T-cell (primary cell): ENCODE results near the gene ZFAND3. TPM values are rescaled to one million over a fixed set of nuclear protein-coding genes. Genes with fewer than 3 reads are reported as not detected.

Experiments used
- ATAC-seq, 4 experiments: fragments of 200-7000 bp in 3 of 4; fragments of 150-1000 bp in 1 of 4; cut with Tn5 transposase; replicated peaks in 1 of 4; 1 replicate in 3 of 4; 2 replicates in 1 of 4; pipeline ENCODE4 v1.10.0; 2021; ENCODE audit warnings: moderate library complexity in 3 of 4, mild to moderate bottlenecking in 2 of 4, moderate number of reproducible peaks in 1 of 4
- CTCF ChIA-PET, 2 donors: fragments of 300-600 bp; sonication (Branson Sonifier 250); formaldehyde crosslinking; loops; one replicate each; lab custom pipeline; 2022; ENCODE audit warnings: antibody characterized with exemption in 2 of 2; lab: Charles Lee
- POLR2A ChIA-PET, 2 donors: fragments of 300-600 bp; sonication (Branson Sonifier 250); formaldehyde crosslinking; loops; one replicate each; lab custom pipeline; 2022; ENCODE audit warnings: antibody characterized with exemption in 2 of 2; lab: Charles Lee
- DNase-seq, 35 experiments: peaks; one replicate each; pipeline versions ENCODE4 v3.0.0 to v3.0.0-alpha.2; 2013 to 2023
- H3K27ac ChIP-seq: one replicate; pipeline ENCODE4 v1.5.1; 2013; ENCODE audit warnings: low read length
- H3K27me3 ChIP-seq, 2 experiments: replicated peaks in 1 of 2; 1 replicate in 1 of 2; 2 replicates in 1 of 2; pipeline versions ENCODE4 v1.6.1 to v1.7.0; 2013; ENCODE audit warnings: low read length in 1 of 2, mixed read lengths in 1 of 2; ENCODE audit not compliant: control insufficient read depth in 2 of 2, insufficient read depth in 2 of 2; ENCODE audit errors: extremely low read depth in 1 of 2
- H3K36me3 ChIP-seq, 2 donors: 1 replicate in 1 of 2; 2 replicates in 1 of 2; pipeline versions ENCODE4 v1.6.1 to v1.7.0; 2013; ENCODE audit warnings: low read length in 1 of 2; ENCODE audit not compliant: control insufficient read depth in 2 of 2, insufficient read depth in 1 of 2; ENCODE audit errors: extremely low read depth in 1 of 2
- H3K4me1 ChIP-seq, 2 experiments: 1 replicate in 1 of 2; 2 replicates in 1 of 2; pipeline versions ENCODE4 v1.6.1 to v1.7.0; 2013; ENCODE audit warnings: low read length in 2 of 2, mixed read lengths in 1 of 2; ENCODE audit not compliant: insufficient read depth in 2 of 2, control insufficient read depth in 1 of 2; ENCODE audit errors: extremely low read depth in 1 of 2
- H3K4me3 ChIP-seq, 2 donors: 1 replicate in 1 of 2; 2 replicates in 1 of 2; pipeline versions ENCODE4 v1.5.1 to v1.7.0; 2013; ENCODE audit warnings: mild to moderate bottlenecking in 2 of 2, low read length in 1 of 2, moderate library complexity in 1 of 2; ENCODE audit not compliant: control insufficient read depth in 1 of 2; ENCODE audit errors: extremely low read depth in 1 of 2
- H3K9me3 ChIP-seq: 2 replicates; pipeline ENCODE4 v1.7.0; 2013
- H3K27ac Mint-ChIP-seq, 2 donors: one replicate each; pipeline ENCODE4 v1.8.0; 2020 to 2021; ENCODE audit warnings: mild to moderate bottlenecking in 2 of 2, mixed read lengths in 2 of 2
- H3K27me3 Mint-ChIP-seq, 2 donors: one replicate each; pipeline ENCODE4 v1.8.0; 2021 to 2022; ENCODE audit warnings: mixed read lengths in 2 of 2
- H3K36me3 Mint-ChIP-seq: one replicate; pipeline ENCODE4 v1.8.0; 2021; ENCODE audit warnings: mixed read lengths
- H3K4me1 Mint-ChIP-seq, 3 donors: one replicate each; pipeline ENCODE4 v1.8.0; 2020 to 2022; ENCODE audit warnings: mixed read lengths in 3 of 3, mild to moderate bottlenecking in 1 of 3
- H3K4me3 Mint-ChIP-seq, 3 donors: one replicate each; pipeline ENCODE4 v1.8.0; 2020 to 2022; ENCODE audit warnings: mild to moderate bottlenecking in 3 of 3, mixed read lengths in 3 of 3, moderate library complexity in 3 of 3
- H3K9me3 Mint-ChIP-seq, 3 donors: one replicate each; pipeline ENCODE4 v1.8.0; 2020 to 2022; ENCODE audit warnings: mixed read lengths in 3 of 3
- WGBS: methylation state at CpG from one replicate; pipeline ENCODE4 v1.1.5; 2013; ENCODE audit warnings: missing lambda C conversion rate; ENCODE audit not compliant: insufficient coverage; 5-methylcytosine and 5-hydroxymethylcytosine counted together
- total RNA-seq, 35 experiments: library from RNA in 6 of 35; stranded (reverse) in 6 of 35; fragments of 120-200 nt in 1 of 35; gene quantifications; one replicate each; pipeline versions ENCODE4 v1.2.1 to v1.2.4 and lab custom pipeline; 2013 to 2026

The ZFAND3 gene
- total RNA-seq, 5 donors from 2014 or later (not counting 1 experiment from before 2014, with no cell fraction given) = 35.6 to 59.3 (median 36.4) TPM

DNA sequence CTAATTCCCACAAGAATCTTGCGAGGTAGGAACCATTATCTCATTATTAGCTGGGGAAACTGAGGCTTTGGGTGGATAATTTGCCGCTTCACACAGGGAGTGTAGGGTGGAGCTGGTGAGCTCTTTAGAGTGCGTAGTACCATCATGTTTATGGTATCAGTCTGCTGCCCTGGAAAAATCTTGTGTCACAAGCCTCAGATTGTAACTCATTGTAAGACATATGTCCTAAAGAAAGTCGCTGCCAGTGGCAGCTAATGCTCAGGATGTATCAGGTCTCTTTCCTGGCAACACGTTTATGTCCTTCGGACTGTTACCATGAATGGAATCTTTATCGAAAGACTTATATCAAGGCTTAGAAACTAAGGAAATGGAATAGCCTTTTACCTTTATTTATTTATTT, 1.9 kb downstream of the ZFAND3 start:
- ATAC-seq (no peak), DNase-seq (no peak)
- Mint-ChIP-seq H3K27me3 (no peaks in the 10 kb centered on the region), H3K27ac (peak overlapping the region in 1 of 2 donors; percentile 50), H3K4me3 (peak overlapping the region; percentile 86 to 94 (median 94)), H3K9me3 (no peaks in the 10 kb centered on the region), H3K4me1 (peaks cover 76 to 83% (median 79%) of the 10 kb centered on the region in 3 donors), H3K36me3 (peaks cover 5% of the 10 kb centered on the region)
- Histone ChIP-seq H3K36me3 (no peaks in the 10 kb centered on the region), H3K4me1 (peaks cover 24 to 37% of the 10 kb centered on the region in 2 experiments), H3K4me3 (no peak overlapping the region), H3K9me3 (no peaks in the 10 kb centered on the region), H3K27me3 (no peaks in the 10 kb centered on the region), H3K27ac (no peak overlapping the region)
- CTCF ChIA-PET = interaction anchor here in 1 of 2 donors (1.4 kb wide), 1 partner anchor 30 kb away, joined by 5 read pairs; no protein-coding TSS in a partner anchor
- WGBS = 91% methylated on average over 3 of the region's 7 CpGs
- POLR2A ChIA-PET = no interaction called here

DNA sequence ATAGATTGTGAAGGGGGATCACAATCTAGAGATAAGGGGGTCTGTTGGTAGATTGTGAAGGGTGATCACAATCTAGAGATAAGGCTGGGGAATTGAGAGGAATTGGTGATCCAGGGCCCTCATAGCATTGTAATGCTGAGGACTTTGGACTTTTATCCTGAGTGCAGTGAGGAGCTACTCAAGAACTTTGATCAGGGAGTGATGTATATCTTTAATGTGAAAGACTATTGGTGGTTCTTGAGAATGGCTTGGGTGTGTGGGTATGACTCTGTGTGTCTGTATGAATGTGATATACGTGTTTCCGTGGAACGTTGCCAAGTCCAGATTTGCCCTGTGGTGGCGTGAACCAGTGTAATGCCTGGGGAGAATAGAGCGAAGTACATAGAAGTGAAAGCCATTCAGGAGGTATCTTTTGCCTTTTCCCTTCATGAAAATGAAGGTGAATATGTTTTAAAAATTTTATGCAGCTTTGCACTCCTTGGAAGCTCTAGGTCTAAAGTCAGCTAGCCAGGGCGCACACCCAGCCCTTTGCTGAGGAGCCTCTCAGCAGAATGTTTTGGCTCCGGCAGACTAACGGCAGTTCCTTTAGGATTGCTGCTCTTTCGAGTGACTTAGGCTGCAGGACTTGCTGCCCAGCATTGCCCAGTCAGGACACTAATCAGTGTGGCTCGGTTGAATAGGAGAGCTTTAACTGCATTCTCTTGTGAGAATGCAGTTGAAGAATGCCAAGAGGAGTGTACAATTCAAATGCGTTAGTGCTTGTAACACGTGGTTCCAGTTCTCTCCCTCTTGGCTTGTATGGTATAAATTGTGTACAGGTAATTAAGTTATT, 3.5 kb downstream of the ZFAND3 start:
- 71% methylated on average over 7 of the region's 12 CpGs for WGBS
- Histone ChIP-seq H3K36me3 (no peaks in the 10 kb centered on the region), H3K27me3 (no peaks in the 10 kb centered on the region), H3K27ac (no peak overlapping the region), H3K9me3 (no peaks in the 10 kb centered on the region), H3K4me1 (peaks cover 35 to 36% of the 10 kb centered on the region in 2 experiments), H3K4me3 (no peak overlapping the region)
- POLR2A ChIA-PET = interaction anchor here (0.5 to 0.6 kb wide), 3 partner anchors 15 to 156 kb away, joined by 3 to 4 read pairs (median 4); no protein-coding TSS in a partner anchor
- H3K9me3 Mint-ChIP-seq = no peaks in the 10 kb centered on the region
- CTCF ChIA-PET = interaction anchor here in 1 of 2 donors (0.5 to 0.8 kb wide), 2 partner anchors 894 to 1330 kb away, joined by 3 read pairs; no protein-coding TSS in a partner anchor
- peaks cover 80 to 82% (median 80%) of the 10 kb centered on the region in 3 donors for H3K4me1 Mint-ChIP-seq
- peak in 14 of 35 experiments; percentile 2 to 50 (median 12) for DNase-seq
- H3K4me3 Mint-ChIP-seq = peak overlapping the region in 2 of 3 donors; percentile 10 to 94
- no peak for ATAC-seq
- H3K27ac Mint-ChIP-seq = peak overlapping the region; percentile 12 to 27
- peaks cover 5% of the 10 kb centered on the region for H3K36me3 Mint-ChIP-seq
- H3K27me3 Mint-ChIP-seq = no peaks in the 10 kb centered on the region

DNA sequence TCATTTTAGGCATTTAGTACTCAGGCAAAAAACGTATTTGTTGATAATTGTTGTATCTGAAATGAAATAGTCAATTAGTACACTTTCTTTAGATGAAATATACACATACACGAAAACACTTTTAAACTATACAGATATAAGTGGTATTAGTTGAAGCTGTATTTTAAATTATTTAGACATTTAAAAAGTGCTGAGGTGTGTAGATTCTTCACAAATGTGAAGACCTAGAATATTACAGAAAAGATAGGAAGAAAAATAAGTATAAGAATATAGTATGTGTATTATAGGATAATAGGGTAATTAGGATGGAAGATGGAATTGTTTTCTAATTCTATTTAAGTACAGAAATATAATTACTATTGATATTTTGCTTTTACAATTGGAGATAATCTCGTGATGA, 4.6 kb downstream of the ZFAND3 start:
- Mint-ChIP-seq H3K27ac (no peak overlapping the region), H3K27me3 (no peaks in the 10 kb centered on the region), H3K4me1 (peaks cover 79 to 83% (median 81%) of the 10 kb centered on the region in 3 donors), H3K4me3 (no peak overlapping the region), H3K36me3 (peaks cover 5% of the 10 kb centered on the region), H3K9me3 (no peaks in the 10 kb centered on the region)
- WGBS = no CpG with 5 or more reads among the region's 3 CpGs
- Histone ChIP-seq H3K36me3 (no peaks in the 10 kb centered on the region), H3K27ac (no peak overlapping the region), H3K4me3 (no peak overlapping the region), H3K9me3 (no peaks in the 10 kb centered on the region), H3K27me3 (no peaks in the 10 kb centered on the region), H3K4me1 (peaks cover 31 to 32% of the 10 kb centered on the region in 2 experiments)
- ATAC-seq = no peak
- no peak for DNase-seq
- CTCF ChIA-PET = interaction anchor here in 1 of 2 donors (0.8 kb wide), 1 partner anchor 1332 kb away, joined by 3 read pairs; no protein-coding TSS in a partner anchor
- POLR2A ChIA-PET = no interaction called here

DNA sequence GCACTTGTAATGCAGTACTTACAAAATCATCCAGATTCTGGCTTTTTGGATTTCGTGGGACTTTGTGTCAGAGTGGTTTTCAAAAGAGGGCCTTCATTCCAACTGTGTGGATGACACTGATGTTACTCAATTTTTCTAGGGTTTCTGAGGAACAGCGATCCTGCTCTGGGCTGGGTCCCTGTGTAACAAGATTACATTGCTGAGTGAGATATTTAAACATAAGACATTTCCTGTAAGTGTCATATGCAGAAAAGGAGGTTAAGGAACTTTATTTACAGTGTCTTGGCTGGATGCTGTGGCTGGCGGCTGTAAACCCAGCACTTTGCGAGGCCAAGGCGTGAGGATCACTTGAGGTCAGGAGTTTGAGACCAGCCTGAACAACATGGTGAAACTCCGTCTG, 6.7 kb downstream of the ZFAND3 start:
- POLR2A ChIA-PET = interaction anchor here in 1 of 2 donors (0.5 to 2.5 kb wide), 4 partner anchors 8 to 1902 kb away, joined by 3 to 10 read pairs (median 4); partner anchors contain the start of gene ZFAND3
- CTCF ChIA-PET = interaction anchor here in 1 of 2 donors (1.2 kb wide), 1 partner anchor 8 kb away, joined by 3 read pairs; no protein-coding TSS in a partner anchor
- Histone ChIP-seq H3K4me1 (peaks cover 26 to 33% of the 10 kb centered on the region in 2 experiments), H3K9me3 (no peaks in the 10 kb centered on the region), H3K27ac (no peak overlapping the region), H3K27me3 (no peaks in the 10 kb centered on the region), H3K36me3 (peaks cover 0 to 3% of the 10 kb centered on the region in 2 donors), H3K4me3 (no peak overlapping the region)
- no peak for DNase-seq
- ATAC-seq = no peak
- Mint-ChIP-seq H3K36me3 (peaks cover 8% of the 10 kb centered on the region), H3K27me3 (no peaks in the 10 kb centered on the region), H3K4me3 (peak overlapping the region in 1 of 3 donors; percentile 19), H3K27ac (no peak overlapping the region), H3K9me3 (no peaks in the 10 kb centered on the region), H3K4me1 (peaks cover 88 to 90% (median 89%) of the 10 kb centered on the region in 3 donors)
- 85% methylated on average over 4 of the region's 6 CpGs for WGBS

DNA sequence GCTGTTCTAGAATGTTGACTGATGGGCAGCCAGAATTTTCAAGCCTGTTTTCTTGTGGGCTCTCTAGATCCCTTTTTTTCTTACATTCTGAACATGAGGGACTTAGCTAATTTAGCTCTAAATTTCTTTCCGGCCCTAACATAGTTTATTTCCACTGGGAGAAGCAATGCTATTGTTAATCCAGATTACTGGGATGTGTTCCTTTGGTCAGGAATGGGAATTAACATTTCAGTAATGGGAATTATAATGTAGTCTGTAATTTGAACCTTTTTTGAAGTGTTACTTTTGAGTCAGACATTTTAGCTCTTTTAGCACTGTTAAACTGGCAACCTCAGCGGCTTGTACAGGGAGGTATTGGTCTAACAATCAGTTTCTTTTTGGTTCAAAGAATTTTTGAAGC, 7.5 kb downstream of the ZFAND3 start:
- Mint-ChIP-seq H3K4me3 (peak overlapping the region in 1 of 3 donors; percentile 38), H3K9me3 (no peaks in the 10 kb centered on the region), H3K27ac (no peak overlapping the region), H3K4me1 (peaks cover 88 to 91% (median 89%) of the 10 kb centered on the region in 3 donors), H3K36me3 (peaks cover 9% of the 10 kb centered on the region), H3K27me3 (no peaks in the 10 kb centered on the region)
- no peak for DNase-seq
- H3K27me3 ChIP-seq = no peaks in the 10 kb centered on the region
- no peaks in the 10 kb centered on the region for H3K9me3 ChIP-seq
- no peak overlapping the region for H3K4me3 ChIP-seq
- POLR2A ChIA-PET = interaction anchor here (0.5 to 2.5 kb wide), 3 partner anchors 8 to 555 kb away, joined by 3 to 10 read pairs (median 3); partner anchors contain the start of gene ZFAND3 (in 1 of the 2)
- WGBS = 100% methylated on average over 1 of the region's 2 CpGs
- CTCF ChIA-PET = interaction anchor here in 1 of 2 donors (1.0 to 1.3 kb wide), 5 partner anchors 8 to 667 kb away, joined by 3 to 4 read pairs (median 3); no protein-coding TSS in a partner anchor
- no peak overlapping the region for H3K27ac ChIP-seq
- H3K4me1 ChIP-seq = peaks cover 24 to 32% of the 10 kb centered on the region in 2 experiments
- no peak for ATAC-seq
- H3K36me3 ChIP-seq = peaks cover 0 to 4% of the 10 kb centered on the region in 2 donors
